Chondrocyte (in vitro differentiated cells): ENCODE data around the gene DPM3. TPM values are rescaled to one million over a fixed set of nuclear protein-coding genes. Genes with fewer than 3 reads are reported as not detected.

Experiments
- DNase-seq: peaks from one replicate; pipeline ENCODE4 v3.0.0; 2021; ENCODE audit warnings: mixed read lengths, low spot score
- H3K27ac Mint-ChIP-seq: one replicate; pipeline ENCODE4 v1.8.0; 2021; ENCODE audit warnings: mild to moderate bottlenecking, moderate library complexity, mixed read lengths; ENCODE audit not compliant: unreplicated experiment
- H3K27me3 Mint-ChIP-seq: 2 replicates; pipeline ENCODE4 v1.8.0; 2021; ENCODE audit warnings: low read depth, mixed read lengths
- H3K36me3 Mint-ChIP-seq: 2 replicates; pipeline ENCODE4 v1.8.0; 2021; ENCODE audit warnings: low read depth, mixed read lengths
- H3K4me1 Mint-ChIP-seq: 2 replicates; pipeline ENCODE4 v1.8.0; 2021; ENCODE audit warnings: low read depth, mild to moderate bottlenecking, mixed read lengths
- H3K4me3 Mint-ChIP-seq: one replicate; pipeline ENCODE4 v1.8.0; 2021; ENCODE audit warnings: mild to moderate bottlenecking, moderate library complexity, mixed read lengths; ENCODE audit not compliant: unreplicated experiment
- H3K9me3 Mint-ChIP-seq: 2 replicates; pipeline ENCODE4 v1.8.0; 2021; ENCODE audit warnings: low read depth, mixed read lengths
- total RNA-seq: library from RNA; stranded (reverse); gene quantifications from 3 replicates; pipeline ENCODE4 v1.2.1, GENCODE V29; 2021
- TF ChIP-seq, protein P1 (sequence below): fragments of 200-600 bp; sonication (generic); IDR thresholded peaks from 2 replicates; pipeline ENCODE4 v1.5.0; 2021; ENCODE audit warnings: antibody characterized with exemption, mild to moderate bottlenecking, moderate library complexity

The DPM3 gene
- total RNA-seq, 1 donor from 2014 or later: 41.3 TPM

- TF ChIP-seq, protein P1, sequence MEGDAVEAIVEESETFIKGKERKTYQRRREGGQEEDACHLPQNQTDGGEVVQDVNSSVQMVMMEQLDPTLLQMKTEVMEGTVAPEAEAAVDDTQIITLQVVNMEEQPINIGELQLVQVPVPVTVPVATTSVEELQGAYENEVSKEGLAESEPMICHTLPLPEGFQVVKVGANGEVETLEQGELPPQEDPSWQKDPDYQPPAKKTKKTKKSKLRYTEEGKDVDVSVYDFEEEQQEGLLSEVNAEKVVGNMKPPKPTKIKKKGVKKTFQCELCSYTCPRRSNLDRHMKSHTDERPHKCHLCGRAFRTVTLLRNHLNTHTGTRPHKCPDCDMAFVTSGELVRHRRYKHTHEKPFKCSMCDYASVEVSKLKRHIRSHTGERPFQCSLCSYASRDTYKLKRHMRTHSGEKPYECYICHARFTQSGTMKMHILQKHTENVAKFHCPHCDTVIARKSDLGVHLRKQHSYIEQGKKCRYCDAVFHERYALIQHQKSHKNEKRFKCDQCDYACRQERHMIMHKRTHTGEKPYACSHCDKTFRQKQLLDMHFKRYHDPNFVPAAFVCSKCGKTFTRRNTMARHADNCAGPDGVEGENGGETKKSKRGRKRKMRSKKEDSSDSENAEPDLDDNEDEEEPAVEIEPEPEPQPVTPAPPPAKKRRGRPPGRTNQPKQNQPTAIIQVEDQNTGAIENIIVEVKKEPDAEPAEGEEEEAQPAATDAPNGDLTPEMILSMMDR: no peak
Measured at GRCh38 chr1:155186067-155186793, 45.9 kb upstream of the DPM3 start.

DNA sequence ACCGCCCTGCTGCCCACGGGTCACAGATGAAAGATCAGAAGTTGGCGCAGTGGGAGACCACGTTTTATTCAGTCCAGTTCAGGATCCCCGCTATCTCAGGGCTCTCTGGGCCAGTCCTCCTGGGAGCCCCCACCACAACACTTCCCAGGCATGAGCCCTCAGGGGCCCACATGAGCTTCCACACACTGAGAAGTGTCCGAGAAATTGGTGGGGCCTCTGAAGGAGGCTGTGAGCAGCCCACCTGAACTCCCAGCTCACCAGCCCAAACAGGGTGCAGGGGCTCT is 45.4 kb upstream of the DPM3 start:
- H3K36me3 Mint-ChIP-seq: peaks cover 10% of the 10 kb centered on the region
- TF ChIP-seq, protein P1: no peak
- DNase-seq: peak; percentile 66
- H3K27ac Mint-ChIP-seq: no peak overlapping the region
- no peak overlapping the region for H3K4me3 Mint-ChIP-seq
- H3K4me1 Mint-ChIP-seq: peaks cover 9% of the 10 kb centered on the region
- no peaks in the 10 kb centered on the region for H3K9me3 Mint-ChIP-seq
- H3K27me3 Mint-ChIP-seq: no peaks in the 10 kb centered on the region

More at GRCh38 chr1:155186067-155186793, 45.9 kb upstream of the DPM3 start:
- no peak overlapping the region for H3K4me3 Mint-ChIP-seq
- H3K9me3 Mint-ChIP-seq: no peaks in the 10 kb centered on the region
- DNase-seq: peak; percentile 51
- no peaks in the 10 kb centered on the region for H3K27me3 Mint-ChIP-seq
- H3K27ac Mint-ChIP-seq: no peak overlapping the region
- peaks cover 9% of the 10 kb centered on the region for H3K36me3 Mint-ChIP-seq
- peaks cover 9% of the 10 kb centered on the region for H3K4me1 Mint-ChIP-seq

GRCh38 chr1:155184835-155185782 is 44.8 kb upstream of the DPM3 start:
- Mint-ChIP-seq H3K27ac (no peak overlapping the region), H3K4me3 (no peak overlapping the region), H3K9me3 (no peaks in the 10 kb centered on the region), H3K36me3 (peaks cover 10% of the 10 kb centered on the region), H3K4me1 (peaks cover 9% of the 10 kb centered on the region), H3K27me3 (no peaks in the 10 kb centered on the region)
- peak; percentile 65 for DNase-seq
- TF ChIP-seq, protein P1: no peak

DNA sequence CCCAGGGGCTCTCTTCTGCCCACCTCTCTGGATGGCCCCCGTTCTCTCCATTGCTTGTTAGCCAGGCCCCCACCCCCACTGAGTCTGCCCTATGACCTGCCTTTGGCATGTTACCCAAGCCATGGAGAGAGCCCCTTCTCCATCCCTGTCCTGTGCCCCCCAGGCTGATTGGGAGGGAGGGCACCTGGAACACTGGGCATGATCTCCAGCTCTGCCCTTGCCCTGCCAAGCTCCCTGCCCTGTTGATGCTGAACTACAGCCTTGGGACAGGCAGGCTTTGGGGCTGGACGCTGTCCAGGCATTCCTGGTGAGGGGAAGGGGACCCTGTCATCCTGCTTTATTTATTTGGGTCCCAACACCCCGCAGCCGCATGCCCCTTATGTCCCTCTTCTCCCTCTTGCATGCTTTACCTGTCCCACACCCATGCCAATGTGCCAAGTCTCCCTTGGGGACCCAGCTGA is 44.0 kb upstream of the DPM3 start:
- Mint-ChIP-seq H3K27me3 (no peaks in the 10 kb centered on the region), H3K27ac (peak overlapping the region; percentile 59), H3K36me3 (peaks cover 13% of the 10 kb centered on the region), H3K4me3 (no peak overlapping the region), H3K9me3 (no peaks in the 10 kb centered on the region), H3K4me1 (peaks cover 9% of the 10 kb centered on the region)
- TF ChIP-seq, protein P1: no peak
- DNase-seq: peak; percentile 54

GRCh38 chr1:155183775-155184221 is 43.5 kb upstream of the DPM3 start:
- Mint-ChIP-seq H3K27ac (no peak overlapping the region), H3K4me3 (no peak overlapping the region), H3K9me3 (no peaks in the 10 kb centered on the region), H3K36me3 (peaks cover 18% of the 10 kb centered on the region), H3K4me1 (peaks cover 9% of the 10 kb centered on the region), H3K27me3 (no peaks in the 10 kb centered on the region)
- TF ChIP-seq, protein P1: no peak
- DNase-seq: peak; percentile 72
